Stimulated activated CD4-positive, alpha-beta T cell treated with anti-CD3 and anti-CD28 coated beads, Interleukin-4, amount 100 ng/mL, for 1 hour (primary cell): Measurements from ENCODE around the gene C2CD3.

ENCODE experiments used
- DNase-seq: peaks from one replicate; pipeline ENCODE4 v3.0.0-alpha.2; 2020

The C2CD3 gene

DNA sequence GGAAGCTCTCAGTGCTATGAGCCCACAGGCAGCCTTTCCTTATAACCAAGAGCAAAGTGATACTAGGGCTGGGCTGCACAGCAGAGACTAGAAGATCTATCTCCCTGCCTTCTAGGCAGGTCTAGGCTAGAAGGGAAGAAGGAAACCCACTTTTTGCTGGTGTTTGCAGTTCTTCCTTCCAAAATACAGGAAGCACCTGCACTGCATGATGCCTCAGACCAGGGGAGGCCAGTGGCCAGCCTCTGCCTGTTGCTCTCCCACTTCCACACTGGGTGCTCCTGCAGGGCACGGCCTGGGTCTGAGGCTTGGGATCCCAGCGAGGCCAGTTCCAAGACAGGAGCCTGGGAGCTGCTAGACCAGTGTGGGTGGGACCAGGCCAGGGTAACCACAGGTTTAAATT lies 155.9 kb downstream of the C2CD3 start:
- DNase-seq: no peak

GRCh38 chr11:74013141-74013540 lies 157.7 kb downstream of the C2CD3 start:
- no peak for DNase-seq

GRCh38 chr11:74012074-74012809 lies 158.6 kb downstream of the C2CD3 start:
- no peak for DNase-seq

DNA sequence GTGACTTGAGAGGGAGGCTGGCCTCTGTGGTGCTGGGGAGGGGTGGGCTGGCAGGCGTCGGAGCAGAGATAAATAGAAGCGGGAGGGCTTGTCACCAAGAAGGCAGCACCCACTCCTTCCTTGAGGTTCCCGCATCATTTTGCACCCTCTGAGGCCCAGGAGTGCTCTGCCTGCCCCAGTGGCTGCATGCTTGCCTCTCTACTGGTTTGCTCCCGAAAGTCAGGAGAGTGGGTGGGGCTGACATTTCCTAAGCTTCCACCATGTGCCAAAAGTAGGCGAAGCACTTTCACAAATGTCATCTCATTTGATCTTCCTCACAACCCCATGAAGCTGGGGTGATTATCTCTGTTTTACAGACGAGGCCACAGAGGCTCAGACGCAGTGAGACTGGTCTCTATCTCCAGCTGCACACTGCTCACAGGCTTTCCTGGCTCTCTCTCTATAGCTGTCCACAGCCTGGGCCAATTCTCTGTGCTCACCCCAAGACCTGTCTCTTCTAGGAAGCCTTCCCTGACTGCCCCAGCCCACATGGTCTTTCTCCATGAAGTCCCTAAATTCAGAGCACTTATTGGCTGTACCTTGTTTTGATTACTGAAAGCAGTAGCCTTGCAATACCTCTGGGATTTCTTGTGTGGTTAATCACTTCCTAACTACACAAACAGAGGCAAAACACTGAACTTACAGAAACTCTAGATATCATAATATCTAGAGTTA lies 159.3 kb downstream of the C2CD3 start:
- DNase-seq: peak; percentile 35

- DNase-seq: no peak
These were observed 160.2 kb downstream of the C2CD3 start for GRCh38 chr11:74010306-74011300.

- DNase-seq: no peak
These were observed 161.0 kb downstream of the C2CD3 start for GRCh38 chr11:74009675-74010305.

GRCh38 chr11:74009230-74009547 lies 161.6 kb downstream of the C2CD3 start:
- DNase-seq: no peak

DNA sequence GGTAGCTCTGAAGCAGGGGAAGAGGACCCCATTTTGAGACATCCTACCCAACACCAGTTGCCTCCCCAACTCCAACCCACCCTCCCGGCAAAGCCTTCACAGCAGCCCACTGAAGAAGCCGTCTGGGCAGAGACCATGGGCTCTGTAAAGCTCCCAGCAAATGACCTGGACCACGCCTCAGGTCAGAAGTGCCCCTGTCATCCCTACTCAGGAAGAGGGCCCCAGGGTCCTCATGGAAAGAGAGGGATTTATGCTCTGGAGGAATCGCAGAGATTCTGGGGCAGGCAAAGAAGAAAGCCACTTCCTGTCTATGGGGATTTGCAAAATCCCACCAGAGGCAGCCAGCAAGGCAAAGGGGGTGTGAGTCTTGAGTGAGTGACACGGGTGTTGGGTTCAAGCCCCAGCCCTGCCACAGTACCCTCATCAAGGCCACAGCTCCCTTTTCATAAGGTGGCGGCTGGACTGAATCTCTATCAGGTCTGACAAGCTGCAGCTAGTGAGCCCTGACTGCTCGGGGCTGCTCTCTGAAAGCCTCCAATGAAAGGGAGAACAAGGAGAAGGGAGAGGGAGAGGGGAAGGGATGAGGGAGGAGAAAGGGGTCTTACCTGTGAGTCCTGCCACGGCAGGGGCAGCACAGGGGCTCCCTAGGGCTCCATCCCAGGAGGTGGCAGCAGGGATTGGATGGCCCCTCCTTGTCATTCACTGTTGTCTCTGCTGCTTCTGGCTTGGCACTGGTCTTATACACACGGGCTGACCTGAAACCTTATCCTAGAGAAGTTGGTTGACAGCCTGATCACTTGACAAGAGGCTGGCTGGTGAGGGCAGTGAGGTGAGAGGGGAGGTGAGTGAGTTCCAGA lies 162.2 kb downstream of the C2CD3 start, which contains the start of gene UCP3:
Gene UCP3 (minus strand): TSS at position 713 of the 857 bp plus-strand sequence. CDS start 2,043 bp downstream, outside the sequence.
- no peak for DNase-seq

GRCh38 chr11:74007691-74008372 lies 163.0 kb downstream of the C2CD3 start:
- no peak for DNase-seq

DNA sequence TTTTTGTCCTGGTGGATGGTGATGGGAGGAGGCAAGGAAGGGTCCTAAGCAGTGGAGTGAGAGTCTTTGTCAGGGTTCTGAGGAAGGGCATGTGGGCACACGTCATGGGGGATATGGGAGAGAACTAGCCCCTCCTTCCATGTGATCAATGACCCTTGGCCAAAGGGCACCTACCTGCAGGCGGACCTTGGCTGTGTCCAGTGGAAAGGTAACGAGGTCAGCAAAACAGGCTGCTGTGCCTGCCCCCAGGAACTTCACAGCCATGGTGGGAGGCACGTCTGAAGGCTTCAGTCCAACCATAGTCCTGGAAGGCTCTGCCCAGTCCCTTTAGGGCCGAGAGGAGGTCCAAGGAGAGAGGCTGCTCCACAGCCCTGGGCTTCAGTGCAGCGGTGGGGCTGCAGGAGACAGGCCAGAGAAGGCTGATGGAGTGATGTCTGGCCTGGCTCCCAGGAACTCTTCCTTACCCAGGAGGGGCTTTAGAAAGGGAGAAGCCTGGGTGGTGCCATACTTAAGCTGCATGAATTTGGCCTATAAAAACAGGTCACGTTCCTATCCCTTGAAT lies 164.0 kb downstream of the C2CD3 start:
- no peak for DNase-seq

GRCh38 chr11:74005721-74006517 lies 164.9 kb downstream of the C2CD3 start:
- DNase-seq: no peak

DNA sequence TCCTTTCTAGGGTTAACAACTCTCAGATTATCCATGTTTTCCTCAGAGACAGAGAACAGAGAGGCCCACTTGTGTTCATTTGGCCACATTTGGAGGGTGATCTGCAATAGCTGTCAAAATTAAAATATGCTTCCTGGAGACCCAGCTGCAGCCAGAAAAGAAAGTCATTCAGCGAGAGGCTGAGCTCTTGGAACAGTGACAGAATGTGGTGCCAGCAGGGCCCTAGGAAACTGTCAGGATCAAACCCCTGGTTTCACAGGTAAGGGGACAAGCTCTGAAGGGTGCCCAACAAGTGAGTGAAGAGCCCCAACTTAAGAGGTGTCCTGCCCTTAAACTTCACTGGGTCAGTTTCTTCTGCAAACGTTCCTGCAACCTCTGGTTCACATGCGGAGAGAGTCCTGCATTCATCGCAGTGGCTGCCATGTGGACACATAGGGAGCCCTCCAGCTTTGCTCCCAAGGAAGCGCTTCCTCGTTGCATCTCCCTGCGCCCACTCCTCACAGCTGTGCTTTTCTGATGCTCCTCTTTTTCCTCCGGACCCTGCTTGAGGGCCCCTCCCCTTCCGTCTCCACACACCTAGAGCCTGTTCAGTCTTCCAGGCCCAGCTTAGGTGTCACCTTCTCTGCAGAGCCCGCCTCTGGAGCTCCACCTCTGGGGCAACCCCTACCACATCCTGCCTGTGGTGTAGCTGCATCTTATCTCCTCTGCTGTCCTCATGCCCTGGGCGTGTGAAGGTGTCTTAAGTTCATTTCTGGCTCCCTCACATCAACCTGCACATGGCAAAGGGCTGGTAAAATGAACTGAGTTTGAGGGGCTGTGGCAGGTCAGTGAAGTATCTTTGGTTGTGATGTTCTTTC lies 165.8 kb downstream of the C2CD3 start:
- peak; percentile 72 for DNase-seq

- DNase-seq: no peak
These were observed 166.6 kb downstream of the C2CD3 start for GRCh38 chr11:74004046-74004695.

DNA sequence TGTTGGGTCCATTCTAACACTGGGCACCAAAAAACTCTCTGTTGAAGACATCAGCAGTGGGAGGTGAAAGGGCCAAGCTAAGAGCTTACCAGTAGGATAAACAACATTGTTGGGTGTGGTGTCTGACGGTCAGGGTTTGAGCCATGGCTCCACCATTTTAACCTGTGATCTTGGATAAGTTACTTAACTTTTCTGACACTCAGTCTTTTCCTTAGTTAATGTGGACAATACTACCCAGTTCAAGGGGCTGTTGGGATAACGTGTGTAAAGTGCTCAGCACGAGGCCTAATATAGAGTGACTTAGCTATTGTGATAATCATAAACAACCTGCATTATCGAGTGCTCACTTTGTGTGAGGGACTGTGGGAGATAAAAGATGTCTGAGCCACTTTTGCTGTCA lies 168.0 kb downstream of the C2CD3 start:
- DNase-seq: no peak

DNA sequence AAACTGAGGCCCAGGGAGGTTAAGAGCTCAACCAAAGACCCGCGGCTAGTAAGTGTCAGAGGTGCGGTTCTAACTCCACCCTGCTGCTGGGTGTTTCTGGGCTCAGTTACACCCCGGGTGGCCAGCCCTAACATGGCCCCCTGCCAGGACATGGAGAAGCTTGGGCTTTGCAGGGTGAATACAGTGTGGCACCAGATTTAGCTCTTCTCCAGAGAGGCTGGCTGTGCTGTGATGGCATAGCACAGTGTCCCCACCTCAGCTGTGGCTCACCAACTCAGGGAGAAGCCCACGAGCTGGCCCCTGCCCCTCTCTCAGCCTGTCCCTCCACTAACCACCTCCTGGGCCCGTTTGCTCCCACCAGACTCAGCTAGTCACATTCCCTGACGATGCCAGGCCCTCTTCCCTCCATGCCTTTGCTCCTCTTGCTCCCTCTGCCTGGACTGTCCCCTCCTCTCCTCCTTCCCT lies 168.9 kb downstream of the C2CD3 start:
- DNase-seq: no peak

DNA sequence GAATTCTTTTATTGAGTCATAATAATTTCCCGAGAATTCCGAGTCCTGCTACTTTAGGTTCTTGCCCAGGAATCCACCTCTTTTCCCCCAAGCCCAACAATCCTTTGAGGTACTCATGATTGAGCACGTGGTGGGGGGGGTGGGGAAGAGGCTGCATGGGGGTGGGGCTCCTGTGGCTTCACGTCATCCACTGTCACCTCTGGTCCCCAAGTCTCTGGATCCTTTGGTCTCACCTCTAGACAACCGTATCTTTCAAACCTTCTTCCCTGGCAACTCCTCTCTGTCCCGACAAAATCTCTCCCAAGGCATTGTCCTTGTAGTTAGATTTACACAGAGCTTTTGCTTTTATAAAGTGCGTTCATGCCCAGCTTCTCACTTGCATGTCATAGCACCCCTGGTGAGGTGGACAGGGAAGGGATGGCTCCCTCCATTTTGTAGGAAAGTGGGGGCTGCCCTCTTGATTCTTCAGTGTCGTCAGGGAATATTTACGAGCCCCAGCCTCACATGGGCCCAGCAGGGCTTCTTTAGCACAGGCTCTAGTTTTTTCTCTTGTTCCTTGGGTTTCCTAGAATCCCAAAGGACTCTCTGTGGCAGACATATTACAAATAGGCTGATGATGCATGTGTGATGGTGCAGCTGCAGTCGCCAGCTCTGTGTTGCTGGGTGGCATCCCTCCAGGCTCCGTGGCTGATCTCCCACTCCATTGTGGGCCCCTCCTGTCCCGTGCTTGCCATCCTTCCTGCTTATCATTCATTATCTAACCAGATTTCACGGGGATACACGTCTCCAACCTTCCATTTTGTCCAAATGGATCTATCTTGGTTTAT lies 170.3 kb downstream of the C2CD3 start:
- DNase-seq: no peak

DNA sequence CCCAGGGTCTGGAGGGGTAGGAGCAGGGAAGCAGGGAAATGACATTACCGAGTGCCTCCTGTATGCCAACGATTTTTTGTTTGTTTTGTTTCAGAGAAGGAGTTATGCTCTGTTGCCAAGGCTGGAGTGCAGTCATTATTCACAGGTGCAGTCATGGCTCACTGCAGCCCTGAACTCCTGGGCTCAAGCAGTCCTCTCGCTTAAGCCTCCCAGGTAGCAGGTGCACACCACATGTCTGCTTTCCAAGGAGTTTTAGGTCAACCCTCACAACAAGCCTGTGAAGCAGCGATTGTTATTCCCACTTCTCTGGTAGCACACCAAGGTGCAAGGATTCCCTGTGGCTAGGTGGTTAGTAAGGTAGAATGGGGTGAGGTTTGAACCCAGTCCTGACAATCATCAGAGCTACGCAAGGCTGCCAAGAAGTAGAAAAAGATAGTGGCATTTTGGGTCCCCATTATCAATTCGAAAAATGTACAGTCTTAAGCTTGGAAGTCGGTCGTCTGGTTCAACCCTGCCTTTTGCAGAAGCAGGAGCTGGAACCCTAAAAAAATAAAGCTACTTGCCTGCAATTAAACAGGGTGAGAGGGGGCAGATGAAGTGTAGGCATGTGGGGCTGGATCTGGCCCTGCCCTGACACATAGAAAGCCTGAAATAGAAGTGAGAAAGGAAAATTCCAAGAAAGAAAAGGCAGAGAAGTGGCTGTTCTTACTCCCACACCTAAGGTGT lies 171.1 kb downstream of the C2CD3 start:
- DNase-seq: no peak
